Fibroblast of villous mesenchyme (primary cell): ENCODE results near the gene CEBPG. TPM values are rescaled to one million over a fixed set of nuclear protein-coding genes. Genes with fewer than 3 reads are reported as not detected.

ENCODE experiments used
- DNase-seq: peaks from one replicate; pipeline ENCODE4 v3.0.0-alpha.2; 2010; ENCODE audit warnings: low read depth
- H3K4me3 ChIP-seq: 2 replicates; pipeline ENCODE4 v1.5.1; 2011; ENCODE audit warnings: low read depth, mild to moderate bottlenecking, low read length
- total RNA-seq: library from RNA; depleted of rRNA; stranded (reverse); fragments of >200 nt; gene quantifications from 2 replicates; pipeline ENCODE4 v1.2.3, GENCODE V29; 2012
- TF ChIP-seq, protein P1 (sequence below): IDR thresholded peaks from 2 replicates; pipeline ENCODE4 v1.5.1; 2012; ENCODE audit warnings: low read depth, mild to moderate bottlenecking, low read length; ENCODE audit not compliant: insufficient read depth

Gene CEBPG
- total RNA-seq, 1 donor: 22.0 TPM

DNA sequence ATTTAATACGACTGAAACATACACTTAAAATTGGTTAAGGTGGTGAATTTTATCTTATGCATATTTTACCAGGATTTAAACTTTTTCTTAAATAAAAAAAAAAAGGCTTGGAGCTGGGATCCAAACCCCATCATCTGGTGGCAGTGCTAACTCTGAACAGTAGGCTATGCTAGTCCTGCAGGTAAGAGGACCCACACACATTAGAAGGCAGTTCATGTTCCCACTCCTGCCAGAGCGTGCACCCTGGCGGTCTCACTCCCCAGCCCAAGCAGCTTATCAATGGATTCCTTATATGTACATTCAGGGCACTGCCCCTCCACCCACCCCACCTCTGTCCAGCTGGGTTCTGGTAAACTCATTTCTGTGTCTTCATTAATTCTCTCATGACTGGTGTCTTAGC, 39.9 kb upstream of the CEBPG start:
- TF ChIP-seq, protein P1, sequence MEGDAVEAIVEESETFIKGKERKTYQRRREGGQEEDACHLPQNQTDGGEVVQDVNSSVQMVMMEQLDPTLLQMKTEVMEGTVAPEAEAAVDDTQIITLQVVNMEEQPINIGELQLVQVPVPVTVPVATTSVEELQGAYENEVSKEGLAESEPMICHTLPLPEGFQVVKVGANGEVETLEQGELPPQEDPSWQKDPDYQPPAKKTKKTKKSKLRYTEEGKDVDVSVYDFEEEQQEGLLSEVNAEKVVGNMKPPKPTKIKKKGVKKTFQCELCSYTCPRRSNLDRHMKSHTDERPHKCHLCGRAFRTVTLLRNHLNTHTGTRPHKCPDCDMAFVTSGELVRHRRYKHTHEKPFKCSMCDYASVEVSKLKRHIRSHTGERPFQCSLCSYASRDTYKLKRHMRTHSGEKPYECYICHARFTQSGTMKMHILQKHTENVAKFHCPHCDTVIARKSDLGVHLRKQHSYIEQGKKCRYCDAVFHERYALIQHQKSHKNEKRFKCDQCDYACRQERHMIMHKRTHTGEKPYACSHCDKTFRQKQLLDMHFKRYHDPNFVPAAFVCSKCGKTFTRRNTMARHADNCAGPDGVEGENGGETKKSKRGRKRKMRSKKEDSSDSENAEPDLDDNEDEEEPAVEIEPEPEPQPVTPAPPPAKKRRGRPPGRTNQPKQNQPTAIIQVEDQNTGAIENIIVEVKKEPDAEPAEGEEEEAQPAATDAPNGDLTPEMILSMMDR: no peak
- no peak for DNase-seq
- H3K4me3 ChIP-seq: no peak overlapping the region

DNA sequence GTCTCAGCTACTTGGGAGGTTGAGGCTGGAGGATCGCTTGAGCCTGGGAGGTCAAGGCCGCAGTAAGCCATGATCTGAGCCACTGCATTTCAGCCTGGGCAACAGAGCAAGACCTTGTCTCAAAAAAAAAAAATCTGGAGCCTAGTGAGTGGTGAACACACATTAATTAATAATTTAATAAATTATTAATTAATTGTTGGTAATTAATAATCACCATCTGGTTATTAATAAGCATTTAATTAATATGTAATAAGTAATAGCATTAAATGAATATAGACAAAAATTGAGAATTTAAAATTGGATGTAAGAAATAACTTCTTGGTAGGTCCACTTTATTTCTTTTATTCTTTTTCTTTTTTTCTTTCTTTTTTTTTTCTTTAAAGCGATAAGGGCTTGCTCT, 39.2 kb upstream of the CEBPG start:
- H3K4me3 ChIP-seq: no peak overlapping the region
- DNase-seq: no peak
- TF ChIP-seq, protein P1: no peak

DNA sequence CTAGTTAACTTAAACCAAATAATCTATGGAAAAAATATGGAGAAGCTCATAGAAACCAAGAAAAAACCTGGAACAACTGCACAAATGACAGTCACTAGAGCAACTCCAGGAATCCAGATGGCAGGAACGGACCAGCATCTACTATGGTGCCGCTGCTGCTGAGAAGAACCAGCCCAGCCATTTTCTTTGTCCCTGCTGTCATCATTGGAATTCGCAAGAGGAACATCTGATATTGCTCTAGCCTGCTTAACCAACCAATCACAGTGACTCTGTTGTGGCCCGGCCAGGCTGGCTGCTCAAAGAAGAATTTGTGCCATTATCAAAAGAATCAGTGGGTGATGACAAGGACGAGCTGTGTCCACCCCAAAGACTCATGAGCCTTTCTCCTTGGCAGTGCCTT, 38.1 kb upstream of the CEBPG start:
- TF ChIP-seq, protein P1: no peak

DNA sequence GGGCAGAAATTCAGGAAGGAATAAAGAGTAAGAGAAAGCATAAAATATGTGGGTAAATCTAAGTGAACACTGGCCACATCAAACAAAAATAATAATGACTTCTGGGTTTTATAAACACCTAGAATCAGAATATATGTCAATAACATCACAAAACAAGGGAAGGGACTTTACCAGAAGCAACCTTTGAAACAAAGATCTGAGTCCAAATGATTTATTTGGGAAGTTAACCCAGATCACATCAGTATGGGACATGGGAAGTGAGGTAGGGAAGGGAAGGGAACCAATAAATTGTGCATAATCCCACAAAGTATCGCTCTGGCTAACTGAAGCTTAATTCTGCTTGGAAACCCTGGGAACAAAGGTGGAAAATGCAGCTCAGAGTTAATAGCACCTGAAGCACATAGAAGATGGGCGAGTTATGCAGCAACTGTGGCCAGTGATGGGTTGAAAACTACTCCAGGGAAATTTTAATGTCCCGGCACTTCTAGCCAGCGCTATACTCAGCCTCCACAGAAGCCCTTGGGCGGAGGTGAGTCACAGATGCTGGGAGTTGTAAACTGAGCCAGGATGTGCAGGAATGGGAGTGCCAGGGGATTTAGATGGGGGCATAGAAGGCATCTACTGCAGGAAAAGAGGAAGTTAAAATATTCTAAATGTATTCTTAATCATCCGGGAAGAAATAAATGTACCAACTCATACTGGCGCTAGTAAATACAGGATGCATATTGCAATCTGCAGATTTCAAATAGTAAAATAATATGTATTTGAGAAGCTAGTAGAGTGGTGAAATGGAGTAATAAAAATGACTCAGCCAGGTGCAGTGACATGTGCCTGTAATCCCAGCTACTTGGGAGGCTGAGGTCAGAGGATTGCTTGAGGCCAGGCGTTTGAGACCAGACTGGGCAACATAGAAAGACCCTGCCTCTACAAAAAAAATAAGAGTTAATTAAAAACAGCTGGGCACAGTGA, 34.2 kb upstream of the CEBPG start:
- no peak overlapping the region for H3K4me3 ChIP-seq
- no peak for DNase-seq
- TF ChIP-seq, protein P1: no peak

More for the DNA sequence above, 38.1 kb upstream of the CEBPG start:
- H3K4me3 ChIP-seq: no peak overlapping the region
- DNase-seq: no peak

DNA sequence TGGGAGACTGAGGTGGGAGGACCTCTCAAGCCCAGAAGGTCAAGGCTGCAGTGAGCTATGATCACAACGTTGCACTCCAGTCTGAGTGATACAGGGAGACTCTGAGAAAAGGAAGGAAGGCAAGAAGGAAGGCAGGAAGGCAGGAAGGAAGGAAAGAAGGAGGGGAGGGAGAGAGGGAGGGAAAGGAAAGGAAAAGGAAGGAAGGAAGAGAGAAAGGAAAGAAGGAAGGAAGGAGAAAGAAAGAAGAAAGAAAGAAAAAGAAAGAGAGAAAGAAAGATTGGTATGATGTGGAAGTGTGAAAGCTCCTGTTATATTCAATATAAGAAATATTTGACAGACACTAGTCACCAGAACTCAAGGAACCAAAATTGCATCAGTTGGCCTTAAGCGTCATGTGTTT, 32.5 kb upstream of the CEBPG start:
- DNase-seq: no peak
- TF ChIP-seq, protein P1: no peak
- no peak overlapping the region for H3K4me3 ChIP-seq

DNA sequence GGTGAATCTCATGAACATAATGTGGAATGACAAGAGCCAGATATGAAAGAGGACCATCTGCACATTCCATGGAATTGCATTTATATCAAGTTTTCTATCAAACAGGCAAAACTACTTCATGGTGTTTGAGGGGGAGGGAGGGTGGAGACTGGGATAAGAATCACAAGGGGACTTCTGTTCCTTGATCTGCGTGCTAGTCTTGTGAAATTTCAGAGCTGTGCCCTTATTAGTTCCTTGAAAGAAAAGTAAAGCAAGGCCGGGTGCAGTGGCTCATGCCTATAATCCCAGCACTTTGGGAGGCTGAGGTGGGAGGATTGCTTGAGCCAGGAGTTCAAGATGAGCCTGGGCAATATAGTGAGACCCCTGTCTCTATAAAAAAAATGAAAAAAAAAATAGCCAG, 30.2 kb upstream of the CEBPG start:
- no peak for DNase-seq
- TF ChIP-seq, protein P1: no peak
- H3K4me3 ChIP-seq: no peak overlapping the region
